Stimulated activated CD8-positive, alpha-beta memory T cell treated with anti-CD3 and anti-CD28 coated beads, Interleukin-4, amount 100 ng/mL, for 1 hour (primary cell): ENCODE measurements around the gene ZNF740.

ENCODE experiments used
- DNase-seq, 2 donors: peaks; one replicate each; pipeline ENCODE4 v3.0.0-alpha.2; 2020; ENCODE audit warnings: low read depth in 2 of 2, low spot score in 1 of 2

ZNF740 gene

DNA sequence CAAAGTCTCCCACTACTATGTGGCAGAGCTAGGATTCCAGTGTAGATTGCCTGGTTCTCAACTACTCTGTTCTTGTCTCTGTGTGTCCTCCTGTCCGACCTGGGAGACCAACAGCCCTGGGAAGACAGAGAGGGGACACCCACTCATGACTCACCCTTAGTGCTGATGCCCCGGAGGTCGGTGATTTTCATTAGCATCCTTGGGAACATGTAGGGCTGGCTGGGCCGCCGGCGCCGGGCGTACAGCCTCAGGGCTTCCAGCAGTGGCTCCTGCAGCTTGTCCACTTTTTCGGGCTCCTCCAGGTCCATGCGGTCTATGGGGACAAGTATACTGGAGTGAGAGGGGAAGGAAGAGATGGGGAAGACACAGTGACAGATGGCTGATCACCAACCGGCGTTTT lies 32.4 kb downstream of the ZNF740 start:
- no peak for DNase-seq

DNA sequence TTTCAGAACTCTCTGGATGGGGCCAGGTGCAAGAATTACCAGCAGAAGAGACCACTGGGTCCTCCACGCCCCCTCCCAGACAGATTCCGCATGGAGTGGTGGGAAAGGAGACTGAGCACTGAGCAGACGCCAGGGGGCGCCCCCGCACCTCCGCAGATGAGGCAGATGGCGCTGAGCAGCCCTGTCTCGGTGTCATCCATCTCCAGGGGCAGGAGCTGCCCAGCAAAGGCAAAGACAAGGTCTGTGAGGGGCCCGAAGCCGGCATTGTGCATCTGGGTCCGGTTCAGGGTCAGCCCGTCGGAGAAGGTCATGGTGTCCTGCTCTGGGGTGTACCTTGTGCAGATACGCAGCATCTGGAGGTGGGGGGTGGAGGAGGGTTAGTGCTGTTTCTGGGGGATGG lies 32.8 kb downstream of the ZNF740 start:
- DNase-seq = peak; percentile 73 to 76

DNA sequence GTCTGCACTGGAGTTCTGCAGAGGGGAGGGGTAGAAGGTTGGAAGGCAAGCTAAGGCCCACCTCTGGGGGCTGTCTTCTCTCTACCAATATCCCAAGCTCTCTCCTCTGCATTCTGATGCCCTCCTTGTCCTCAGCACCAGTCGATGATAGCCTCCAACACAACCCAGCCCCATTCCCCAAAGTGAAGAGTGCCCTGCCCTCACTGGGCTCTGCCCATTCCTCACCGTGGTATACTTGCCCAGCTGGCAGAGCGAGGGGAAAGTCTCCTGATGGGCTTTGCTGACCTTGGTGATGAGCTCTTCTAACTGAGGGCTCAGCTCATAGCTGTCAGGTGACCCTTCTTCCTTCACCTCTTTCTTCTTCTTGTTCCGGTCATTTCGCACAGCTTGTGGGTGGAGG lies 33.7 kb downstream of the ZNF740 start:
- no peak for DNase-seq

DNA sequence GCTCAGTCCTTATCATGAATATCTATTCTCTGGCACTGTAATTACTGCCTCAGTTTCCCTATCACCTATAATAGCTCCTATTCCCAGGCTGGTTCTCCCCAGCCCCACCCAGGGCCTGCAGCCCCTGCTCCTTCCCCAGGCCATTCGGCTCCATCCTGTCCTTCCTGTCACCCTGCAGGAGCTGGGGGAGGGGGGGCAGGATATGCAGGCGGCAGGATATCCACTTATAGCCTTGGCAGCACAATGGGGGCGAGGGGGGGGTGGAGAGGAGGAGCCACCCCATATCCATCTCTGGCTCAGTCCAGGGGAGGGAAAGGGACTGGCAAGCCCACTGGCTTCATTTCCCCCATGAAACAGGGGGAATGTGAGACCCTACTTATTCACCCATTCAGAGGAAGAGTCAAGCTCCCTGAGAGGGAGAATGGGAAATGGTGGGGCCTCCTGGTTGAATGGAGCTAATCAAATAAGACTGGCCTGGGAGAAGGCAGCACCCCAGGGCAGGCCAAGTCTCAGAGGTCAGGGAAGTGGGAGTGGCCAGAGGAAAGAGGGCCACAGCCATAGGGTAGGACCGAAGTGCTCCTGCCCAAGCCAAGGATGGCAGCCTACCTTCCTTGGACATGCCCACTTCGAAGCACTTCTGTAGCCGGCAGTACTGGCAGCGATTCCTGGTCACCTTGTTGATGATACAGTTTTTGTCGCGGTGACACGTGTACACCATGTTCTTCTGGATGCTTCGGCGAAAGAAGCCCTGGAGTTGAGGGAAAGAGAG lies 34.3 kb downstream of the ZNF740 start:
- DNase-seq = no peak

DNA sequence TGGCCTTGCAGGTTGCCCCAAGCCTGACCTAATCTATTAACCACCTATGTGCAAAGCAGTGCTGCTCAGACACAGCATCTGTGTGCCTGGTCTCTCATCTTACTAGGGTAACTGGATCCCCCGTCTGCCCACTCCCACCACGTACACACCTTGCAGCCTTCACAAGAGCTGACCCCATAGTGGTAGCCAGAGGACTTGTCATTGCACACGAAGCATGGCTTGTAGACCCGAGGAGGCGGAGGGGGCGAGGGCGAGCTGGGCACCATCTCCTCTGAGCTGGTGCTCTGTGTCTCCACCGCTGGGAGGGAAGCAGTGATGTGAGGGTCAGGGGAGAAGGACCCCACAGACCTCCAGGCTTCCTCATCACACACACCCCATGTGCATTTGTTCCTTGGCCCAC lies 35.0 kb downstream of the ZNF740 start:
- DNase-seq = no peak

DNA sequence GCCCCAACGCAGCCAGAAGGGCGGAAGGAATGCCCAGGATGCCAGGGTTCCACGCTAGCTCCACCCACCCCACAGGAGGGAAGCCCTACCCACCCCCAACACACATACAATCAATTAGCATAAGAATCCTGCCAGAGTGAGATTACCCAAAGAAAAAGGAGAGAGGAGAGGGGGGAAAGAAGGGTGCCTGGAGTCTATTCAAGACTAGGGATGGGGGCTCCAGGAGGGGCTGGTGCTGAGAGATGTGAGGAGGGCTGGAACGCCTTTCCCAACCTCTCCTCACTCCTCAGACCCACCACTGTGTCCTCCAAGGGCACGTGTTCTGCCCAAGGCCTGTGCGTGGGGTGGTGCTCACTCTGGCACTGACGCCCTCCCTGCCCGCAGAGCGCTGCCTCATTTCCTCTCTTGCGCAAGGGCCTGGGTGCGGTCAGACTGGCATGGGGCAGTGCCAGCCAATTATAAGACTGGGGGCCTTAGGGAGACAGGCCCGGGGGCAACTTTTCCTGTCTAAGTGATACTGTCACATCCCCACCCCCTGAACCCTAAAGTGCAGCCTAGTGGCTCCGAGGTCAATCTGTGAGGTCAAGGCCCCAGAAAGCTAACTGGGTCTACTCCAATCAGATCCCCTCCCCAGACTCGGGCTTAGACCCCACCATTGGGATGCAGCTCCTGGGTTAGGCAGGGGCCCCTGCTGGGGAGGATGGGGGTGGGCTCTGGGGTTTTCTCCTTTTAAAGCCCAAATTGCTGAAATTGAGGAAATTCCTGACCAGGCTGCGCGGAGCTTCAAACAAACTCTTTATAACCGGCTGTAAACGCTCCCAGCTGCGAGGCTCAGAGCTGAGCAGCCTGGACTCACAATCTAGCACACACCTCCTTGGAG lies 36.8 kb downstream of the ZNF740 start:
- no peak for DNase-seq

DNA sequence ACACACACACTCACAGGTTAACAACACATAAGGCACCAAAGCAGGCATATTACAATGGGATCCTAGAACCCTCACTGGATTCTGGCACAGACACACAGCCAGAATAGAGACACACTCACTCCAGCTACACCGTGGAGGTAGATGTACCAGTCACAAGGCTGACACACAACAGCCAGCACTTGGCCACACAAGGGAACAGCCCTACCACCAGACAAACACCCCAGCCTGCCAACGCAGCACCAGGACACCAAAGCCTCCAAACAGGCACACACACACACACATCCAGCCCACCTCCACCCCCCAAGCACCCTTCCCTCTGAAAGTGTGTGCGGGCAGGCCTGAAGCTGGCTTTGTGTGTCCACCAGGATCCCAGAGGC lies 37.4 kb downstream of the ZNF740 start:
- DNase-seq = no peak

DNA sequence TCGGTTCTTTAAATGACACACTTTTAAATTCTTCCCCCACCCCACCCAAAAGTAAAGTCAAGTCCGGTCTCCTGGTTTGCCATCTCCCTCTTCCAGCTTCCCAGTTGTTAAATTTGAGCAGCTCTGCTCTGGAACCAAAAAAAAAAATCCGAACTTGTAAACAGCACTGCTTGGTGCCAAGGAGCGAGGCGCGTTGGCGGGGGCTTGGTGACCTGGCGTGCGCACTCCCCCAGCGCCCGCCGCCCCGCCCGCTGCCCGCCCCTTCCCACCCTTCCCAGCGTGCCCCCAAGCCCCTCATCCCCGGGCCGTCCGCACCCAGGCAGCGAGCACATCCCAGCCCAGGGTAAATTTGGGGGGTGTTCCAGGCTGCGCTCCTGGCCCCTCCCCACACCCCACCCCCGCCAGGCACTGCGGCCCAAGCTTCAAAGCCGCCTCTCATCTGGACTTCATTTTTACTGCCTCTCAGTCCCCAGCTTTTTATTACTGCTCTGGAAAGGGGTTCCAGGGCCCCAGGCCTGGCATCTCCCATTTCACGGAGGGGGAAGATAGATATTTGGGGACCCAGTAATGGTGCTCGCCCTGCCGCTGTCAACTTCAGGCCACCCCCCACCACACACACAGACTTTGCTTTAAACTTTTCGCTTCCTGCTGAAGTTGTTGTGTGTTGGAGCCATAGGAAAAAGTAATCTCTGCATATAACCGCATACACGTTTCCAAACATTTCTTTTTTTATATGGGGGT lies 38.2 kb downstream of the ZNF740 start:
- no peak for DNase-seq

DNA sequence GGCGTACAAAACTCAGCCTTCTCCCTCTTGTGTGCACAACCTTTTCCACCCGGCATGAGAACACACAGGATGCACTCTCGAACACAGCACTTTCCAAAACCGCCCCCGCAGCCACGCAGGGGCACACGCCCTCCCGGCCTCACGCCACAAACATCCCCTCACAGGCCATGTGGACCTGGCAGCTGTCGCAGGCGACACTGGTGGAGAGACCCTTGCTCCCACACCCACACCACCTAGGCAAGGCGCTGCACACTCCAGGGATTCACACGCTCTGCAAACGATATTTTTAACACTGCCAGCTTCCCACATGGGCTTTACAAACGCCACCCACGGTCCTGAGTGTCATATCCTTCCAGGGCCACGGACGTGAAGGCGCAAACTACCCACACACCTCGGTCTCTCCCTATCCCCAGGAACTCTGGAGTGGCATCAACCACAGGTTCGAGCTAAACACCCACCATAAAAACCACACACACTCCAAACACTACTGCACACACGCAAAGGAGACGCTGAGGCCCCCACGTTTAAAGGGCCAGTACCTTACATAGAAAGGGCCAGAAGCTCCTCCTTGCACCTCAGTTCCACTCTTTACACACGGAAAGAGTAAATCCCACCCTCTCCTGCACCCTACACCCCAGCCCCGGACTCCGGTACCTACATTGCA lies 38.9 kb downstream of the ZNF740 start:
- no peak for DNase-seq

DNA sequence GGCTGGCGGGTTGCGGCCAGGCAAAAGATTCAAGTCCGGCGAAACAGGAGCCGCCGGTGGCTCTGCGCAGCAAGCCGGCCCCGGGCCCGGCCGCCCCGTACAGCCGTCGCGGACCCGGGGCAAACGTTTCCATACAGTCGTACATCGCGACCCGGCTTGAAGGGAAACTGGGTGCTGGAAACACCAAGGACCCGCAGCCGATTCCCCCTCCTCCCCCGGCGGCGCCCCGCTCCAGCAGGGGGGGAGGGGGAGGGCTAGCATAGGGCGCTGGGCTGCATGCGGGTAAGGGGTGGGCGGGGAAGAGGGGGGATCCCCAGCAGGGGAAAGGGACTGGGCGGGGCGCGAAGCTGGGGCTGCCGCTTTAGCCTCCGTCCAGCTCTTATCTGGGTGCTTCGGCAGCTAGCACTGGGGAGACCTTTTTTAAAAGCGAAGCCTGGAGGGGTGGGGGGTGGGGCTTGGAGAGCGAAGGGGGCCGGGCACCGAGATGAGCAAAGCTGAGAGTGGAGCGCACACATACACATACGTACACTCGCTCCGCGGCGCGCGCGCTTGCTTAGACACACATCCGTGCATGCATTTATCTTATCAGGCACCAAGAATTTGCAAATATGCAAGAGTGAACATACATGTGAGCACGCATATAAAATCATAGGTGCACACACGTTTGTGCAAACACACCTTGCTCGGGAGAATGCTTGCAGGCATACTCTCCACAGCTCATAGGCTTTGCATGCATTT lies 39.6 kb downstream of the ZNF740 start:
- DNase-seq = peak; percentile 57 to 59

DNA sequence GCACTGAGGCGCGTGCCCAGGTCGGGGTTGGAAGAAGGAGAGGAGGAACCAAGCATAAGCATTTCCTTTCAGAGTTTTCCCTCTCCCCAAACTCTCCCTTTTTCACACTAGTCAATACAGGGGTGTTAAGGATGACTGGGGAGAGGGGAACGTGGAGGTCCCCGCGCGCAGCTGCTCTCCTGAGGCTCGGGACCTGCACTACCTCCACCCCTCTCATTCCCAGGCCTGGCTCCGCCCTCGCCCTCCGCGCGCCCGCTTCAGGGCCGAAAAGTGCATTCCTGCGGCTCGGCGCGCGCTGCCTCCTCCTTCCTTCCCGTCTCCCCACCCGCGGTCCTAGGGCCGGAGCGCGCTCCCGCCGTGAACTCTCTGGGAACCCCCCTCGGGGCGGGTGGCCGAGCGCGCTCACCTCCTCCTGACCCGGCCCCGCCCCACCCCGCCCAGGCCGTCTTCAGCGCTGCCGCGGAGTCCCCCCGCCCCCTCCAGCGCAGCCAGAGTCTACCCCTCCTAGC lies 40.2 kb downstream of the ZNF740 start:
- DNase-seq = peak in 1 of 2 donors; percentile 61

DNA sequence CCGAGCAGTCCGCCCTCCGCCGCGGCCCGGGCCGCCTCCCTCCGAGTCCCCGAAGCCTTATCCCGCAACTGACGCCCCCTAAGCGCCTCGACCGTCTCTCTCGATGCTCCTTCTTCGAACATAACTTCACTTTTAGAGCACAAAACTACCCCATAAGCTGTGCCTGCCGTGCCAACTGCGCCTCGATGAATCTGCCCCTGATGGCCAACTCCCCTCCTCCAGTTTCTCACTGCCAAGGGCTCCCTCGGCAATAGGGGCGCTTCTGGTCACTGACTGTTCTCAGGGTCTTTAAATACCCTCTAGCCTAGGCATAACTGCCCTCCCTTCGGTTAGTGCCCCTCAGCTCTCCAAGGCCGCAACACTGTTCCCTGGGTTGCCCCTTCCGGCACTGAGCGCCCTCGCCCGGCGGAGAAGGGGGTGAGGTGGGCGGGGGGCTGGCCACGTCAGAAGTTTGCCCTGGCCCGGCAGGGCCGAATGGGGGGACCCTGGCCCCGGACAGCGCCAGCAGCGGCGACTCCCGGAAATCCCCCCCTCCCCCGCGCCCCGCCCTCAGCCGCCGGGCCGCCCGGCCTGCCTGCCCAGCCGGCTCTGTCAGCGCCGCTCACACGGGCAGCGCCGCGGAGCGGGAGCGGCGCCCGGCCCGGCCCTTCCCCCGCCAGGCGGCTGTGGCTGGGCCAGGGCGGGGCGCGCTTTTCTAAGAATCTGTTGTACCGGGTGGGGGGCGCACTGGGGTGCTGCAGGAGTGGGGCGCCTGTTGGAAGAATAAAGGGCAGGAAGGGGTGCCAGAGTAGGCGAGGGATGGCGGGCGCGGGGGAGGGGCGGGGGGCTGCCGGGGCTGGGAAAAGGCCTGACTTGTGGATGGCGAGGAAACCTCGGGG lies 40.9 kb downstream of the ZNF740 start:
- DNase-seq = no peak

DNA sequence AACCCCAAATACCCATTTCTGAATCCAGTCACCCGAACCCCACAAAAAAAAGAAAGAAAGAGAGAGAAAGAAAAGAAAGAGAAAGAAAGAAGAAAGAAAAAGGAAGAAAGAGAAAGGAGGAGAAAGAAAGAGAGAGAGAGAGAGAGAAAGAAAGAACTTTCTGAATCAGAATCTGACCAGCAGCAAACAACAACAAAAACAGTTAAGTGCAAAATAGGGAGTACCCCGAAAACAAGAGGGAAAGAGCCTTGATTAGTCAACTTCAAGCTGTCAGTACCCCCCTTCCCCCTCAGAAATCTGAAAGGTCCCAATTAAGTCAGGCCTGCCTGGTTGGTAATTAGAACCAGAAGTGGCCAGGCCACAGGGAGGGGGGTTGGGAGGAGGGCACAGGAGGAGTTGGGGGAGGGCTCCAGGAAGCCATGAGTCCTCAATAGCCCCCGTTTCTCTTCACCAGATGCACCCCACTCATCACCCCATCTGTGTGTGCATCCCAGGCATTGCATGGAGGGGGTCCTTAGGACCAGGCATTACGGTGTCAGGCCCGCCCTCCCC lies 41.7 kb downstream of the ZNF740 start:
- no peak for DNase-seq

DNA sequence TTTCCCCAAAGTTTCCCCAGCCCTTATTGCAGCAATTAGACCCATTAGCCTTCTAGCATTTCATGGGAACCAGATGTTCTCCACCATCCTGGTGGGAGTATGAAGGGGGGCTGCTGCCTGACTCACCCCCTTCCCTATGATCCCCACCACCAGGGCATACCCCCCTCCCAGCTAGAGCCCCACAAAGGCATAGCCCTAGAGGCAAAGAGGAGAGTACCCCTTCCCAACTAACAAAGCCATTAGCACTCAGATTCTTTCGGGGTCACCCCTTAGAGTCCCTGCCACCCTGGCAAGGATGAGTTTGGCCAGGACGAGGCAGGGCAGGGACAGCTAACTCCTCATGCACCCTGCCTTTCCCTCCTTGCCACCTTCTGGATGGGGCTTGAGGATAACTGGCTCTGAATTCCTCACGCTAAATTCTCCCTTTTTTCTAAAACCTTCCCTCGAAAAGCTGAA lies 42.3 kb downstream of the ZNF740 start:
- DNase-seq = no peak

DNA sequence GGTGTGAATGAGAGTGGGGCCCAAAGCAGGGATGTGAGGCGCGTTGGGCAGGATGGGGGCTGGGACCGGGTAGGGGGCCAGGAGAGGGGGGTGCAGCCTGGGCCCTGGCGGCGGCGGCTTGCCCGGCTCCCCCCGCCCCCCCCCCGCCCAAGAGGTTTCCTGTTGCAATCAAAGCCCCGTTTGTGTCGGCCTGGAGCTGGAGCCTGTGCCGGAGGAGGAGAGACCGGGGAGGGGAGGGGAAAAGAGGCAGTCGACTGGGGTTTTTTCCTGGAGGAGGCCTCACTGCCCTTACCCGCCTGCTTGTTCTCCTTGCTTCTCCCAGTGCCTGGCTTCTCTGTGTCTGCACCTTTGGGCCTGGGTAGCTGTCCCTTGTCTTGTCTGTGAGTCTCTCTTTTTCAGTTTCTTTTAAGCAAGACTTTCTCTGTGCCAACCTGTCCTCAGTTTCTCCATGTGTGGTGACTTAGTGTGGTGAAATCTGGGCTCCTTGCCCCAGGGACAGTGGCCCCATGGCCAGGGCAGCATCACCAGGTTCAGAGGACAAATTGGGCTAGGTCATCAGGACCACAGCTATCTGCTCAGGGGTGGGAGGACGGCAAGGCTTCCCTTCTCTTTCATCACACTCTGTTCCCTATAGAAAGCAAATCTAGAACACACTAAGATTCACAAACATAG lies 43.0 kb downstream of the ZNF740 start:
- DNase-seq = no peak

DNA sequence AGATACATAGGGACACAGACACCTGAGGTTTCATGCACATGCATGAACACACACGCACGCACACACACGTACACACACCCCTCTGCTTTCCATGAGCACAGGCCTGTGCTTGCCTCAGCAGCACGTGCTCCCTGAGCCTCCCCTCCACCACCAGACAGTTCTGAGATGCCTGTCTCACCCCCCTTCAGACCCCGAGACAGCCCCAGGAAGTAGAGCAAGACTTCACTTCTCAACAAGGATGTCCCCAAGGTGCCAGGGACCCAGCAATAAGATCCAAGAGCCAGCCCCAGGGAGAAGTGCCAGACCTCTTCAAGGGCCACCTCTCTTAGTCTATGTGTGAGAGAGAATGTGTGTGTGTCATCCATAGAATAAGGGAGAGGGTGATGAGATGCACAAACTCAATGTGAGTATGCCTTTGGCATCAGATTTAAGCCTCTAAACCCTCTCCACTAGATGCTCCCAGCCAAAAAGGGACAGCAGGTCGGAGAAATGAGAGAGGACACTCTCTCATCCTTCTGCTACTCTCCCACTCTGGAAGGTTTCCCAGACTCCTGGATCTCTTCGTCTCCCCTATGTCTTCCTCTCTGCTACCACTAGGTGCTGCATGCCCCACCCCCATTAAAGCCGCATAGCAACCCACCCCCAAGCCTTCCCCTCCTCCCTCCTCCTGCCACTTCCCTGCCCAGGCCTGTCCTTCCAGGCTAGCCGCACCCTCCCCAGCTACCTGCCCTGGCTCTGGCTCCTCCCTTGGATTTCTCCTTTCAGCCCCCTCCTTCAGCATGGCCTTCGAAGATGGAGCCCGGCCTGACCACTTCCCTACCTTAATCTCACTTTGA lies 43.8 kb downstream of the ZNF740 start:
- no peak for DNase-seq

DNA sequence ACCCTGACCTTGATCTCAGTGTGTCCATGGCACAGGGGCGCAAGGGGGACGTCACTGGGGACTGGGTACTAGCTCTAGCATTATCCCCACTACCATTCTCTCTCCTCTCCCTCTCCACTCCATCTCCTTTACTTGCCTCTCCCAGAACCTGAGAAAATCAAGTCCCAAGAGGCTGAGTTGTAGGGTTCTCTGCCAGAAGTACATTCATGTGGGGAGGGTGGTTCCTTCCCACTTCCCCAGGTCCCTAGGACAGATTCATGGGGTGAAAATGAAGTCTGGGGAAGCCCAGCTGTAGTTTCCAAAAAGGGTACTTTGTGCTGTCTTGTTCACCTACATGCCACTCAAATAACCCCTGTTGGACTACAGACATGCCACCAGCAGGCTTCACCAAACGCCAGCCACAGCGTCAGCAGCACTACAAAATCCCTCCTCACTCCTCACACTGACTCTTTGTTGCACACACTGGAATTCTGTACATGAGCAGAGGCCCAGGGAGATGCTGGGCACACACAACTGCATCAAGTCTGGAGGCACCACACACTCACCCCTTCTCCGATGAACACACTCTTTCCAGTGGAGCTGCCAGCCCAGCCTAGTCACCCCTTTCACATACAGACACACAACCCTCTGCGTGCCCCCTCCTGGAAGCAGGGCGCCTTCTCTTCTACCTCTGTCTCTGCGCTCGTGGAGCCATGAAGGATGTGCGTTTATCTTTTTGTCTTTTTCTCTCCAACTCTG lies 44.5 kb downstream of the ZNF740 start:
- no peak for DNase-seq
